Neural cell (in vitro differentiated cells): ENCODE results near the gene MAML2.

Source experiments
- CTCF ChIP-seq: fragments of 450-650 bp; IDR thresholded peaks from 2 replicates; pipeline ENCODE4 v1.5.1; 2014; ENCODE audit warnings: antibody characterized with exemption, mild to moderate bottlenecking, moderate library complexity; ENCODE audit not compliant: poor library complexity, severe bottlenecking
- EP300 ChIP-seq: fragments of 450-650 bp; conservative IDR thresholded peaks from 2 replicates; pipeline ENCODE4 v1.6.1; 2014; ENCODE audit warnings: antibody characterized with exemption, mild to moderate bottlenecking, moderate library complexity; ENCODE audit not compliant: poor library complexity, severe bottlenecking
- EZH2 ChIP-seq: fragments of 200-600, 300-800 bp; shearing (Covaris generic), sonication (generic); IDR thresholded peaks from 2 replicates; pipeline ENCODE4 v1.6.1; 2014; ENCODE audit warnings: antibody characterized with exemption, low read length, borderline replicate concordance, mild to moderate bottlenecking; ENCODE audit not compliant: insufficient read depth, poor library complexity, severe bottlenecking
- MXI1 ChIP-seq: fragments of 450-650 bp; conservative IDR thresholded peaks from 2 replicates; pipeline ENCODE4 v1.6.1; 2014; ENCODE audit warnings: antibody characterized with exemption, mild to moderate bottlenecking; ENCODE audit not compliant: poor library complexity, severe bottlenecking
- RAD21 ChIP-seq: fragments of 450-650 bp; conservative IDR thresholded peaks from 2 replicates; pipeline ENCODE4 v1.6.1; 2014; ENCODE audit warnings: antibody characterized with exemption, mild to moderate bottlenecking, moderate library complexity
- REST ChIP-seq: IDR thresholded peaks from 2 replicates; pipeline ENCODE4 v1.6.1; 2012; ENCODE audit warnings: borderline replicate concordance
- TAF1 ChIP-seq: IDR thresholded peaks from 2 replicates; pipeline ENCODE4 v1.6.1; 2012; ENCODE audit warnings: low read depth

GRCh38 chr11:95993438-95994298, 349.3 kb downstream of the MAML2 start:
- TF ChIP-seq RAD21 (no peak), TAF1 (no peak), MXI1 (no peak), CTCF (no peak), REST (no peak), EP300 (no peak), EZH2 (no peak)
